WTC11 (cell line): Measurements from ENCODE around the gene CRYBB1. TPM values are rescaled to one million over a fixed set of nuclear protein-coding genes. Genes with fewer than 3 reads are reported as not detected.

Experiments used
- ATAC-seq: fragments of 200-7000 bp; cut with Tn5 transposase; 2 replicates; pipeline ENCODE4 v1.10.0; 2021; ENCODE audit warnings: mild to moderate bottlenecking, moderate library complexity
- Bru-seq: library from RNA; stranded (reverse); fragments of 400-500 nt; gene quantifications from one replicate; lab custom pipeline; 2021; lab: Mats Ljungman, UMichigan
- CTCF ChIA-PET: fragments of 300-600 bp; sonication (Branson Sonifier 250); formaldehyde crosslinking; loops from one replicate; lab custom pipeline; 2021; ENCODE audit warnings: antibody characterized with exemption; lab: Charles Lee
- POLR2A ChIA-PET: fragments of 350-600 bp; sonication (Branson Sonifier 250); formaldehyde crosslinking; loops from one replicate; lab custom pipeline; 2021; ENCODE audit warnings: antibody characterized with exemption; lab: Charles Lee
- DNase-seq: peaks from one replicate; pipeline ENCODE4 v3.0.0; 2021; ENCODE audit warnings: low spot score
- H3K27ac Mint-ChIP-seq: 2 replicates; pipeline ENCODE4 v1.8.0; 2021; ENCODE audit warnings: mixed read lengths
- H3K27me3 Mint-ChIP-seq: 2 replicates; pipeline ENCODE4 v1.8.0; 2021; ENCODE audit warnings: low read depth, mild to moderate bottlenecking, moderate library complexity, mixed read lengths
- H3K36me3 Mint-ChIP-seq: 2 replicates; pipeline ENCODE4 v1.8.0; 2021; ENCODE audit warnings: mixed read lengths
- H3K4me1 Mint-ChIP-seq: 2 replicates; pipeline ENCODE4 v1.8.0; 2022; ENCODE audit warnings: mixed read lengths
- H3K4me3 Mint-ChIP-seq: 2 replicates; pipeline ENCODE4 v1.8.0; 2021; ENCODE audit warnings: mild to moderate bottlenecking, moderate library complexity, mixed read lengths
- H3K9me3 Mint-ChIP-seq: 2 replicates; pipeline ENCODE4 v1.8.0; 2021; ENCODE audit warnings: mixed read lengths
- ARID4B ChIP-seq: sonication (generic); formaldehyde crosslinking; IDR thresholded peaks from 2 replicates; pipeline ENCODE4 v1.8.0; 2023; ENCODE audit warnings: missing genetic modification reagents, mild to moderate bottlenecking, borderline replicate concordance
- ATF2 ChIP-seq: sonication (generic); formaldehyde crosslinking; IDR thresholded peaks from 2 replicates; pipeline ENCODE4 v1.8.1; 2022; ENCODE audit warnings: low read depth, missing genetic modification reagents, borderline replicate concordance
- CTCF ChIP-seq: fragments of 200-600 bp; IDR thresholded peaks from 2 replicates; pipeline ENCODE4 v1.8.0; 2022; ENCODE audit warnings: antibody characterized with exemption
- ETV6 ChIP-seq: sonication (generic); formaldehyde crosslinking; IDR thresholded peaks from 2 replicates; pipeline ENCODE4 v1.8.1; 2022; ENCODE audit warnings: mild to moderate bottlenecking, missing genetic modification reagents
- NFE2L1 ChIP-seq: sonication (generic); formaldehyde crosslinking; IDR thresholded peaks from 2 replicates; pipeline ENCODE4 v1.8.1; 2023; ENCODE audit warnings: missing genetic modification reagents
- NR2C2 ChIP-seq: sonication (generic); formaldehyde crosslinking; IDR thresholded peaks from 2 replicates; pipeline ENCODE4 v1.8.0; 2022; ENCODE audit warnings: mild to moderate bottlenecking, missing genetic modification reagents
- PREB ChIP-seq: sonication (generic); formaldehyde crosslinking; IDR thresholded peaks from 2 replicates; pipeline ENCODE4 v1.8.1; 2022; ENCODE audit warnings: mild to moderate bottlenecking, missing genetic modification reagents, moderate library complexity, borderline replicate concordance
- PRRX2 ChIP-seq: fragments of 250-450 bp; sonication (Bioruptor Pico); IDR thresholded peaks from 2 replicates; pipeline ENCODE4 v1.8.0; 2021; ENCODE audit warnings: mild to moderate bottlenecking
- TCF7 ChIP-seq: sonication (generic); formaldehyde crosslinking; IDR thresholded peaks from 2 replicates; pipeline ENCODE4 v1.8.0; 2022; ENCODE audit warnings: mild to moderate bottlenecking, low read depth, missing genetic modification reagents, moderate library complexity
- long read RNA-seq, 3 experiments: library from RNA in 1 of 3; library from capped mRNA in 1 of 3; library from polyadenylated mRNA in 1 of 3; unstranded in 2 of 3; stranded (forward) in 1 of 3; transcript quantifications; one replicate each; pipeline ENCODE4 v2.0.0, GENCODE V29; 2021
- total RNA-seq: library from RNA; stranded (reverse); gene quantifications from 3 replicates; pipeline ENCODE4 v1.2.3, GENCODE V29; 2021
- TF ChIP-seq, protein P1 (sequence below): fragments of 250-450 bp; sonication (Bioruptor Pico); IDR thresholded peaks from 2 replicates; pipeline ENCODE4 v1.9.0; 2021; ENCODE audit warnings: mild to moderate bottlenecking, borderline replicate concordance
- TF ChIP-seq, protein P2 (sequence below): sonication (generic); formaldehyde crosslinking; IDR thresholded peaks from 2 replicates; pipeline ENCODE4 v1.8.0; 2023; ENCODE audit warnings: missing genetic modification reagents
- TF ChIP-seq, protein P3 (sequence below): sonication (generic); formaldehyde crosslinking; IDR thresholded peaks from 2 replicates; pipeline ENCODE4 v1.8.0; 2022; ENCODE audit warnings: mild to moderate bottlenecking, missing genetic modification reagents

Gene CRYBB1
- total RNA-seq (4.0 to 5.1 TPM (median 4.6 TPM) in 3 replicates), Bru-seq, nascent RNA (percentile 13 among the genes with signal in this experiment)
- long read RNA-seq, experiment 1, partial matches to known transcripts, result 0 of 1 reads
- long read RNA-seq, experiment 1, other reads (novel, unspliced or antisense), result 1 of 1 reads
- long read RNA-seq, experiment 2, partial matches to known transcripts, result 1 of 5 reads
- long read RNA-seq, experiment 2, other reads (novel, unspliced or antisense), result 2 of 5 reads
- long read RNA-seq, experiment 3, partial matches to known transcripts, result 6 of 10 reads
- long read RNA-seq, experiment 3, other reads (novel, unspliced or antisense), result 4 of 10 reads

DNA sequence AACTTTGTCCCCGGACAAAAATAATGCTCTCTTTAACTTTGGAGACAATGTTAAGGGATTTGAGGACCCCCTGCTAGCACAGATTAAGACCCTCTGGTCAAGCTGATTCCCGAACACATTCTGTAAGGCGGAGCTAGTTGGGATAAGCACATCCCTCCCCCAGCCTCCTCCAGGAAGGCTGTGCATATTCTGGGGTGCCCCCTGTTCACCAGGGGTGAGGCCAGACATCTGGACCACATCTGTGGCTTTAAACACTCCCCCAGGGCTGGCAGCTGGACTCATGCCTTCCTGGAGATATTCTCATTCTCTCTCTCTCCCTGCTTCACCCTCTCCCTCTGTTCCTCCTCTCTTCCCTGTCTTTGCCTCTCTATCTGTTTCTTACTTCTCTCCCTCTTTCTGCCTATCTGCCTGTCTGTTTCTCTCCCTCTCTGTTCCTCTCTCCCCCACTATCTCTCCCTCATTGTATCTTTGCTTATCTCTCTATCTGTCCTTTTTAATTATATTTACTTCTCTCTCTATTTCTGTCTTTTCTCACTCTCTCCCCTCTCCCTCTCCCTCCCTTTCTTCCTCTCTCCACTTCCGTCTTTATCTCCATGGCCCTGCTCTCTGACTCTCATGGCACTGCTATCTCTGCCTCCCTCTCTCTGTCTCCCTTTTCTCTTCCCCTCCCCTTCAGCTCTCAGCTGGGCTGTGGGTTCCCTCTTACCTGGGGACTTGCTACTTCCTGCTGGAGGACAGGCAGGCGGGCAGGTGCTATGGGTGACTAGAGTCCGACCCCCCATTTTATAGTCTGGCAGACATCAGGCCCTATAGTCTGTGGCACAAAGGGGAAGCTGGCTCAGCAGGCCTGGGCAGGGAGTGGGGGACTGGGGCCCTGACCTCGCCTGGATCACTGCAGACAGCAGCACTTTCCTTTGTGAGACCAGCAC, at the start of gene CRYBB1:
CRYBB1 (minus strand) TSS at position 757 of the 929 bp plus-strand sequence. CDS start 1,708 bp downstream, outside the sequence.
- ATAC-seq (peak; percentile 36), DNase-seq (no peak)
- POLR2A ChIA-PET, result interaction anchor here (0.9 to 1.1 kb wide), 2 partner anchors 9 to 28 kb away, joined by 3 to 4 read pairs; no protein-coding TSS in a partner anchor
- no peaks in the 10 kb centered on the region for H3K9me3 Mint-ChIP-seq
- H3K4me3 Mint-ChIP-seq, result peak within 1 kb of the TSS; percentile 4
- CTCF ChIA-PET, result interaction anchor here (1.1 kb wide), 1 partner anchor 114 kb away, joined by 3 read pairs; no protein-coding TSS in a partner anchor
- no peak within 1 kb of the TSS; the same call in 1 of the 2 replicates for H3K27ac Mint-ChIP-seq
- peaks cover 47% of the 10 kb centered on the region for H3K27me3 Mint-ChIP-seq
- peaks cover 67% of the 10 kb centered on the region for H3K4me1 Mint-ChIP-seq
- H3K36me3 Mint-ChIP-seq, result no peaks in the 10 kb centered on the region
- TF ChIP-seq ARID4B (0 out of 2 replicates have a peak, but pooled peaks have one; percentile 41), PREB (CRISPR knock-in tag) (no peak)

DNA sequence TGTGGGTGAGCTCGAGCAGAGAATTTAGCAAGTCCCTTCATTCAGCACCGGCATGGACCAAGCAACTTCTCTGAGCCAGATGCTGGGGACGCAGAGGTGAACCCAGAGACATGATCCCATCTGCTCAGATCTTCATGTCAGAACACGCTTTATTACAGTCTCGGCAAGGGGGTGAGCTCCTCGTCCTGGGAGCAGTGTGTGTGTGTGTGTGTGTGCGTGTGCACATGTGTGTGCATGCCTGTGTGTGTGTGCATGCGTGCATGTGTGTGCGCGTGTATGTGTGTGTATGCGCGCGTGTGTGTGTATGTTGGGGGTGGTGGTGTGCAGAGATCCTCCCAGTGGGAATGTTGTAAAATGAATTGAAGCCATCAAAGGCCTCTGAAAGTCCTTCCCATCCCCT, 49.3 kb upstream of the CRYBB1 start:
- Mint-ChIP-seq H3K27ac (no peak overlapping the region), H3K4me3 (no peak overlapping the region), H3K4me1 (peaks cover 32% of the 10 kb centered on the region), H3K27me3 (no peaks in the 10 kb centered on the region), H3K9me3 (no peaks in the 10 kb centered on the region), H3K36me3 (peaks cover 32% of the 10 kb centered on the region)
- ChIA-PET POLR2A (no interaction called here), CTCF (interaction anchor here (1.0 kb wide), 1 partner anchor 303 kb away, joined by 3 read pairs; no protein-coding TSS in a partner anchor)
- ATAC-seq (no peak), DNase-seq (no peak)
- no peak for TF ChIP-seq TCF7 (CRISPR knock-in tag)
- TF ChIP-seq, protein P1, sequence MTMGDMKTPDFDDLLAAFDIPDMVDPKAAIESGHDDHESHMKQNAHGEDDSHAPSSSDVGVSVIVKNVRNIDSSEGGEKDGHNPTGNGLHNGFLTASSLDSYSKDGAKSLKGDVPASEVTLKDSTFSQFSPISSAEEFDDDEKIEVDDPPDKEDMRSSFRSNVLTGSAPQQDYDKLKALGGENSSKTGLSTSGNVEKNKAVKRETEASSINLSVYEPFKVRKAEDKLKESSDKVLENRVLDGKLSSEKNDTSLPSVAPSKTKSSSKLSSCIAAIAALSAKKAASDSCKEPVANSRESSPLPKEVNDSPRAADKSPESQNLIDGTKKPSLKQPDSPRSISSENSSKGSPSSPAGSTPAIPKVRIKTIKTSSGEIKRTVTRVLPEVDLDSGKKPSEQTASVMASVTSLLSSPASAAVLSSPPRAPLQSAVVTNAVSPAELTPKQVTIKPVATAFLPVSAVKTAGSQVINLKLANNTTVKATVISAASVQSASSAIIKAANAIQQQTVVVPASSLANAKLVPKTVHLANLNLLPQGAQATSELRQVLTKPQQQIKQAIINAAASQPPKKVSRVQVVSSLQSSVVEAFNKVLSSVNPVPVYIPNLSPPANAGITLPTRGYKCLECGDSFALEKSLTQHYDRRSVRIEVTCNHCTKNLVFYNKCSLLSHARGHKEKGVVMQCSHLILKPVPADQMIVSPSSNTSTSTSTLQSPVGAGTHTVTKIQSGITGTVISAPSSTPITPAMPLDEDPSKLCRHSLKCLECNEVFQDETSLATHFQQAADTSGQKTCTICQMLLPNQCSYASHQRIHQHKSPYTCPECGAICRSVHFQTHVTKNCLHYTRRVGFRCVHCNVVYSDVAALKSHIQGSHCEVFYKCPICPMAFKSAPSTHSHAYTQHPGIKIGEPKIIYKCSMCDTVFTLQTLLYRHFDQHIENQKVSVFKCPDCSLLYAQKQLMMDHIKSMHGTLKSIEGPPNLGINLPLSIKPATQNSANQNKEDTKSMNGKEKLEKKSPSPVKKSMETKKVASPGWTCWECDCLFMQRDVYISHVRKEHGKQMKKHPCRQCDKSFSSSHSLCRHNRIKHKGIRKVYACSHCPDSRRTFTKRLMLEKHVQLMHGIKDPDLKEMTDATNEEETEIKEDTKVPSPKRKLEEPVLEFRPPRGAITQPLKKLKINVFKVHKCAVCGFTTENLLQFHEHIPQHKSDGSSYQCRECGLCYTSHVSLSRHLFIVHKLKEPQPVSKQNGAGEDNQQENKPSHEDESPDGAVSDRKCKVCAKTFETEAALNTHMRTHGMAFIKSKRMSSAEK (CRISPR knock-in tag), result no peak
- TF ChIP-seq CTCF, result no peak
- no peak for TF ChIP-seq NR2C2 (CRISPR knock-in tag)
- TF ChIP-seq ATF2 (CRISPR knock-in tag), result no peak
- TF ChIP-seq, protein P2, sequence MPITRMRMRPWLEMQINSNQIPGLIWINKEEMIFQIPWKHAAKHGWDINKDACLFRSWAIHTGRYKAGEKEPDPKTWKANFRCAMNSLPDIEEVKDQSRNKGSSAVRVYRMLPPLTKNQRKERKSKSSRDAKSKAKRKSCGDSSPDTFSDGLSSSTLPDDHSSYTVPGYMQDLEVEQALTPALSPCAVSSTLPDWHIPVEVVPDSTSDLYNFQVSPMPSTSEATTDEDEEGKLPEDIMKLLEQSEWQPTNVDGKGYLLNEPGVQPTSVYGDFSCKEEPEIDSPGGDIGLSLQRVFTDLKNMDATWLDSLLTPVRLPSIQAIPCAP (CRISPR knock-in tag), result no peak
- TF ChIP-seq, protein P3, sequence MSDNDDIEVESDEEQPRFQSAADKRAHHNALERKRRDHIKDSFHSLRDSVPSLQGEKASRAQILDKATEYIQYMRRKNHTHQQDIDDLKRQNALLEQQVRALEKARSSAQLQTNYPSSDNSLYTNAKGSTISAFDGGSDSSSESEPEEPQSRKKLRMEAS (CRISPR knock-in tag), result no peak
- no peak for TF ChIP-seq NFE2L1 (CRISPR knock-in tag)
- no peak for TF ChIP-seq ETV6 (CRISPR knock-in tag)
- no peak for TF ChIP-seq PRRX2 (CRISPR knock-in tag)
